Measurements from ENCODE around the gene TNPO3. TPM values are rescaled to one million over a fixed set of nuclear protein-coding genes. Genes with fewer than 3 reads are reported as not detected.
A peak's percentile ranks its signal among the peaks of the same experiment; 100 is the strongest.
"Not testable (repeated sequence)": the region's sequence is repeated elsewhere in the genome, so short reads cannot be mapped to it uniquely, and the experiment has no call there.

The TNPO3 gene
- total RNA-seq, 3 donors from 2014 or later (not counting 1 experiment from before 2014, with no cell fraction given): 33.9 to 41.1 (median 37.9) TPM

- Histone ChIP-seq H3K27ac (ENCODE audit: low read length) (no peak overlapping the region), H3K4me3 (ENCODE audit: low read length) (no peak overlapping the region), H3K36me3 (ENCODE audit: control insufficient read depth, insufficient read depth, low read length) (peaks cover 51% of the 10 kb centered on the region), H3K4me1 (ENCODE audit: control insufficient read depth, insufficient read depth, low read length) (no peaks in the 10 kb centered on the region), H3K9me3 (ENCODE audit: control insufficient read depth, insufficient read depth, low read length) (no peaks in the 10 kb centered on the region), H3K27me3 (ENCODE audit: control insufficient read depth, insufficient read depth, low read length) (no peaks in the 10 kb centered on the region)
- peaks cover 12% of the 10 kb centered on the region for H3K36me3 Mint-ChIP-seq
- intact Hi-C loops (cut with micrococcal nuclease): no loop called here
- 100% methylated on average over 1 of the region's 4 CpGs for WGBS (ENCODE audit: insufficient coverage)
- no peaks in the 10 kb centered on the region for H3K9me3 Mint-ChIP-seq
- DNase-seq: no peak
- H3K27ac Mint-ChIP-seq: no peak overlapping the region
- H3K4me1 Mint-ChIP-seq: peaks cover 22 to 24% of the 10 kb centered on the region in 2 donors
- TF ChIP-seq CTCF (IDR thresholded peaks at IDR 0.05): no peak
- no peak overlapping the region for H3K4me3 Mint-ChIP-seq
- ATAC-seq: no peak
- H3K27me3 Mint-ChIP-seq (ENCODE audit: low read depth in 2 of 2): no peaks in the 10 kb centered on the region
Measured at GRCh38 chr7:129005186-129005585, 49.7 kb downstream of the TNPO3 start.

- H3K27me3 Mint-ChIP-seq (ENCODE audit: low read depth in 2 of 2): no peaks in the 10 kb centered on the region
- TF ChIP-seq CTCF (IDR thresholded peaks at IDR 0.05): no peak
- 96% methylated on average over 4 of the region's 5 CpGs for WGBS (ENCODE audit: insufficient coverage)
- ATAC-seq (no peak), DNase-seq (no peak)
- Histone ChIP-seq H3K27me3 (ENCODE audit: control insufficient read depth, insufficient read depth, low read length) (no peaks in the 10 kb centered on the region), H3K9me3 (ENCODE audit: control insufficient read depth, insufficient read depth, low read length) (no peaks in the 10 kb centered on the region), H3K27ac (ENCODE audit: low read length) (no peak overlapping the region), H3K4me3 (ENCODE audit: low read length) (no peak overlapping the region), H3K4me1 (ENCODE audit: control insufficient read depth, insufficient read depth, low read length) (no peaks in the 10 kb centered on the region), H3K36me3 (ENCODE audit: control insufficient read depth, insufficient read depth, low read length) (peaks cover 74% of the 10 kb centered on the region)
- peaks cover 3% of the 10 kb centered on the region for H3K36me3 Mint-ChIP-seq
- intact Hi-C loops (cut with micrococcal nuclease): no loop called here
- no peaks in the 10 kb centered on the region for H3K9me3 Mint-ChIP-seq
- H3K4me1 Mint-ChIP-seq: no peaks in the 10 kb centered on the region
- H3K4me3 Mint-ChIP-seq: no peak overlapping the region
- H3K27ac Mint-ChIP-seq: peak overlapping the region in 1 of 2 donors; percentile 29
Measured at GRCh38 chr7:128997181-128997580, 57.7 kb downstream of the TNPO3 start.

GRCh38 chr7:128994560-128994959 lies 60.4 kb downstream of the TNPO3 start:
- WGBS (ENCODE audit: insufficient coverage): 97% methylated on average over 6 of the region's 8 CpGs
- intact Hi-C loops (cut with micrococcal nuclease): not testable (repeated sequence)

GRCh38 chr7:128993419-128993818 lies 61.5 kb downstream of the TNPO3 start:
- no peaks in the 10 kb centered on the region for H3K9me3 Mint-ChIP-seq
- no peaks in the 10 kb centered on the region for H3K9me3 ChIP-seq (ENCODE audit: control insufficient read depth, insufficient read depth, low read length)
- no peaks in the 10 kb centered on the region for H3K27me3 ChIP-seq (ENCODE audit: control insufficient read depth, insufficient read depth, low read length)
- ATAC-seq: no peak
- no peak for TF ChIP-seq CTCF (IDR thresholded peaks at IDR 0.05)
- H3K4me3 Mint-ChIP-seq: no peak overlapping the region
- peaks cover 67% of the 10 kb centered on the region for H3K36me3 ChIP-seq (ENCODE audit: control insufficient read depth, insufficient read depth, low read length)
- 100% methylated on average over 2 of the region's 2 CpGs for WGBS (ENCODE audit: insufficient coverage)
- no peaks in the 10 kb centered on the region for H3K27me3 Mint-ChIP-seq (ENCODE audit: low read depth in 2 of 2)
- peaks cover 0 to under 1% of the 10 kb centered on the region in 2 donors for H3K4me1 Mint-ChIP-seq
- intact Hi-C loops (cut with micrococcal nuclease): no loop called here
- no peak overlapping the region for H3K27ac ChIP-seq (ENCODE audit: low read length)
- H3K36me3 Mint-ChIP-seq: no peaks in the 10 kb centered on the region
- H3K4me3 ChIP-seq (ENCODE audit: low read length): no peak overlapping the region
- H3K27ac Mint-ChIP-seq: no peak overlapping the region
- DNase-seq: no peak
- H3K4me1 ChIP-seq (ENCODE audit: control insufficient read depth, insufficient read depth, low read length): no peaks in the 10 kb centered on the region

More at GRCh38 chr7:128994560-128994959, 60.4 kb downstream of the TNPO3 start:
- H3K36me3 Mint-ChIP-seq; H3K4me3 ChIP-seq (ENCODE audit: low read length); H3K27ac Mint-ChIP-seq; H3K27ac ChIP-seq (ENCODE audit: low read length); H3K27me3 Mint-ChIP-seq (ENCODE audit: low read depth in 2 of 2); ATAC-seq; H3K9me3 ChIP-seq (ENCODE audit: control insufficient read depth, insufficient read depth, low read length); H3K4me1 Mint-ChIP-seq; H3K27me3 ChIP-seq (ENCODE audit: control insufficient read depth, insufficient read depth, low read length); H3K4me1 ChIP-seq (ENCODE audit: control insufficient read depth, insufficient read depth, low read length); H3K9me3 Mint-ChIP-seq; H3K4me3 Mint-ChIP-seq; DNase-seq: not testable (repeated sequence)
- peaks cover 70% of the 10 kb centered on the region for H3K36me3 ChIP-seq (ENCODE audit: control insufficient read depth, insufficient read depth, low read length)

Data from natural killer cell (primary cell).